ENCODE measurements around the gene LRMDA. TPM values are rescaled to one million over a fixed set of nuclear protein-coding genes. Genes with fewer than 3 reads are reported as not detected.

The LRMDA gene
- total and polyA plus RNA-seq, 2 of the 13 experiments (the other 11 are each of a cell fraction or from before 2014, with no cell fraction given), result 13.4 to 22.0 TPM

GRCh38 chr10:76299501-76299900 is 868.1 kb downstream of the LRMDA start (continued):
- no peak for TF ChIP-seq SIN3B (IDR thresholded peaks at IDR 0.05; ENCODE audit: low read length)

- H3K4me1 ChIP-seq (ENCODE audit: insufficient read depth, low read length), result peaks cover 68% of the 10 kb centered on the region
- intact Hi-C loops (cut with micrococcal nuclease; ENCODE audit: unreplicated experiment) (loop anchor here (5.0 kb wide), 1 partner anchor 899 kb away; the partner anchor contains the start of gene ZNF503), in situ Hi-C loops (cut with HindIII; ENCODE audit: extremely low pct_ligation_motif_present, low pct_unique_long_range_greater_than_20kb) (loop anchor here (5.0 to 25.0 kb wide), 4 partner anchors 199 to 1014 kb away; no protein-coding TSS in a partner anchor)
- H3K79me2 ChIP-seq (ENCODE audit: insufficient read depth, low read length), result no peaks in the 10 kb centered on the region
- no peak for DNase-seq (ENCODE audit: low spot score)
- TF ChIP-seq HNF1B (CRISPR knock-in tag; IDR thresholded peaks at IDR 0.05) (no peak), NR0B2 (CRISPR knock-in tag; IDR thresholded peaks at IDR 0.05) (no peak), ZNF383 (CRISPR knock-in tag; IDR thresholded peaks at IDR 0.05; ENCODE audit: borderline replicate concordance) (no peak), ZNF296 (CRISPR knock-in tag; conservative IDR thresholded peaks at IDR 0.05) (no peak), KAT8 (CRISPR knock-in tag; IDR thresholded peaks at IDR 0.05) (no peak), ZBTB34 (CRISPR knock-in tag; IDR thresholded peaks at IDR 0.05) (no peak), TEAD2 (CRISPR knock-in tag; IDR thresholded peaks at IDR 0.05) (no peak), HHEX (CRISPR knock-in tag; IDR thresholded peaks at IDR 0.05) (no peak), PBX3 (CRISPR knock-in tag; IDR thresholded peaks at IDR 0.05; ENCODE audit: borderline replicate concordance) (no peak), PPARG (CRISPR knock-in tag; conservative IDR thresholded peaks at IDR 0.05) (no peak), NFRKB (IDR thresholded peaks at IDR 0.05) (no peak)
- TF ChIP-seq, protein P1, sequence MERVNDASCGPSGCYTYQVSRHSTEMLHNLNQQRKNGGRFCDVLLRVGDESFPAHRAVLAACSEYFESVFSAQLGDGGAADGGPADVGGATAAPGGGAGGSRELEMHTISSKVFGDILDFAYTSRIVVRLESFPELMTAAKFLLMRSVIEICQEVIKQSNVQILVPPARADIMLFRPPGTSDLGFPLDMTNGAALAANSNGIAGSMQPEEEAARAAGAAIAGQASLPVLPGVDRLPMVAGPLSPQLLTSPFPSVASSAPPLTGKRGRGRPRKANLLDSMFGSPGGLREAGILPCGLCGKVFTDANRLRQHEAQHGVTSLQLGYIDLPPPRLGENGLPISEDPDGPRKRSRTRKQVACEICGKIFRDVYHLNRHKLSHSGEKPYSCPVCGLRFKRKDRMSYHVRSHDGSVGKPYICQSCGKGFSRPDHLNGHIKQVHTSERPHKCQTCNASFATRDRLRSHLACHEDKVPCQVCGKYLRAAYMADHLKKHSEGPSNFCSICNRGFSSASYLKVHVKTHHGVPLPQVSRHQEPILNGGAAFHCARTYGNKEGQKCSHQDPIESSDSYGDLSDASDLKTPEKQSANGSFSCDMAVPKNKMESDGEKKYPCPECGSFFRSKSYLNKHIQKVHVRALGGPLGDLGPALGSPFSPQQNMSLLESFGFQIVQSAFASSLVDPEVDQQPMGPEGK (CRISPR knock-in tag; IDR thresholded peaks at IDR 0.05), result no peak
- TF ChIP-seq, protein P2, sequence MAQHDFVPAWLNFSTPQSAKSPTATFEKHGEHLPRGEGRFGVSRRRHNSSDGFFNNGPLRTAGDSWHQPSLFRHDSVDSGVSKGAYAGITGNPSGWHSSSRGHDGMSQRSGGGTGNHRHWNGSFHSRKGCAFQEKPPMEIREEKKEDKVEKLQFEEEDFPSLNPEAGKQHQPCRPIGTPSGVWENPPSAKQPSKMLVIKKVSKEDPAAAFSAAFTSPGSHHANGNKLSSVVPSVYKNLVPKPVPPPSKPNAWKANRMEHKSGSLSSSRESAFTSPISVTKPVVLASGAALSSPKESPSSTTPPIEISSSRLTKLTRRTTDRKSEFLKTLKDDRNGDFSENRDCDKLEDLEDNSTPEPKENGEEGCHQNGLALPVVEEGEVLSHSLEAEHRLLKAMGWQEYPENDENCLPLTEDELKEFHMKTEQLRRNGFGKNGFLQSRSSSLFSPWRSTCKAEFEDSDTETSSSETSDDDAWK (CRISPR knock-in tag; IDR thresholded peaks at IDR 0.05), result no peak
- no peaks in the 10 kb centered on the region for H3K9me3 ChIP-seq (ENCODE audit: low read length)
- H3K27me3 ChIP-seq (ENCODE audit: control insufficient read depth in 1 of 2, insufficient read depth in 2 of 2, low read length in 2 of 2), result no peaks in the 10 kb centered on the region
- no TSS peak for BruUV-seq (replicated peaks)
- no peaks in the 10 kb centered on the region for H4K20me1 ChIP-seq (ENCODE audit: insufficient read depth, low read length)
- H2AFZ ChIP-seq (ENCODE audit: low read length), result no peak overlapping the region
- ATAC-seq, result no peak
- no peak overlapping the region for H3K9ac ChIP-seq (ENCODE audit: insufficient read depth, low read depth, low read length)
- H3K4me3 ChIP-seq (replicated peaks in 1 of 3; ENCODE audit: insufficient read depth in 1 of 3, low read depth in 2 of 3, low read length in 3 of 3), result no peak overlapping the region
- no peak for FAIRE-seq
- 96% methylated on average over 4 of the region's 4 CpGs for WGBS (ENCODE audit: low lambda C conversion rate)
- H3K4me2 ChIP-seq (ENCODE audit: low read depth, low read length), result no peak overlapping the region
- no peaks in the 10 kb centered on the region for H3K36me3 ChIP-seq (replicated peaks in 1 of 2; ENCODE audit: control insufficient read depth in 1 of 2, insufficient read depth in 2 of 2, low read length in 2 of 2)
- H3K27ac ChIP-seq (ENCODE audit: extremely low read length, insufficient read depth, low read length), result no peak overlapping the region
- POLR2A ChIA-PET, result no interaction called here
- CTCF ChIA-PET (ENCODE audit: low intra/inter-chr PET ratio, low total read pairs), result interaction anchor here (1.5 kb wide), 1 partner anchor 198 kb away, joined by 3 read pairs; no protein-coding TSS in a partner anchor
Measured at GRCh38 chr10:76301211-76301610, 869.8 kb downstream of the LRMDA start.

All from HepG2 (cell line).